SH-SY5Y (cell line): ENCODE data around the gene CXXC5.

Experiments used
- GATA2 ChIP-seq: IDR thresholded peaks from 2 replicates; pipeline ENCODE4 v1.6.1; 2011; ENCODE audit warnings: mild to moderate bottlenecking, low read depth, low read length
- GATA3 ChIP-seq: IDR thresholded peaks from 2 replicates; pipeline ENCODE4 v1.6.1; 2011; ENCODE audit warnings: low read depth, mild to moderate bottlenecking, low read length, moderate library complexity

- TF ChIP-seq GATA2 (no peak), GATA3 (no peak)
Observed at GRCh38 chr5:139651853-139652787, 4.0 kb downstream of the CXXC5 start.
